ENCODE data around the gene ANKRD13B.

DNA sequence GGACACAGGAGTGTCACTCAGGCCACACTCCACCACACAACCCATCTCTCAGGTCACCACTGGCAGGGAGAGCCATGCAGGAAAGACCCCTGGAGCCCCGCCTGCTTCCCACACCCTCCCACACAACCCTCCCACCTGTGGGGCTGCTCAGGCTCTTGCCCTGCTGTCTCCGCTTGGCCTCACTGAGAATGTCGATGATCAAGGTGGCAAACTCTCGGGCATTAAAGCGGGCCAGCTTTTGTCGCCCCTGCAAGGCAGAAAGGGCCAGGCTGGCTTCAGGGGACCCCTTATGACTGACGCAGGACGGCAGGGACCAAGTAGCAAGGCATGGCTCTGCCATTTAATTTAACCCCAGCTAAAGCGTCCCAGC lies 15.9 kb upstream of the ANKRD13B start:
- TF ChIP-seq, protein P1, sequence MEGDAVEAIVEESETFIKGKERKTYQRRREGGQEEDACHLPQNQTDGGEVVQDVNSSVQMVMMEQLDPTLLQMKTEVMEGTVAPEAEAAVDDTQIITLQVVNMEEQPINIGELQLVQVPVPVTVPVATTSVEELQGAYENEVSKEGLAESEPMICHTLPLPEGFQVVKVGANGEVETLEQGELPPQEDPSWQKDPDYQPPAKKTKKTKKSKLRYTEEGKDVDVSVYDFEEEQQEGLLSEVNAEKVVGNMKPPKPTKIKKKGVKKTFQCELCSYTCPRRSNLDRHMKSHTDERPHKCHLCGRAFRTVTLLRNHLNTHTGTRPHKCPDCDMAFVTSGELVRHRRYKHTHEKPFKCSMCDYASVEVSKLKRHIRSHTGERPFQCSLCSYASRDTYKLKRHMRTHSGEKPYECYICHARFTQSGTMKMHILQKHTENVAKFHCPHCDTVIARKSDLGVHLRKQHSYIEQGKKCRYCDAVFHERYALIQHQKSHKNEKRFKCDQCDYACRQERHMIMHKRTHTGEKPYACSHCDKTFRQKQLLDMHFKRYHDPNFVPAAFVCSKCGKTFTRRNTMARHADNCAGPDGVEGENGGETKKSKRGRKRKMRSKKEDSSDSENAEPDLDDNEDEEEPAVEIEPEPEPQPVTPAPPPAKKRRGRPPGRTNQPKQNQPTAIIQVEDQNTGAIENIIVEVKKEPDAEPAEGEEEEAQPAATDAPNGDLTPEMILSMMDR (IDR thresholded peaks at IDR 0.05; ENCODE audit: insufficient read depth, low read depth, low read length), result no peak
- no peak for TF ChIP-seq EZH2 (IDR thresholded peaks at IDR 0.05; ENCODE audit: insufficient read depth, low read length)

Measured in astrocyte (in vitro differentiated cells and primary cell).